Keratinocyte (primary cell): Measurements from ENCODE around the gene BTNL8.

Experiments used
- CTCF ChIP-seq, 3 experiments: IDR thresholded peaks in 1 of 3; conservative IDR thresholded peaks in 1 of 3; optimal IDR thresholded peaks in 1 of 3; 2 replicates in 2 of 3; 3 replicates in 1 of 3; pipeline versions ENCODE3 to v1.5.1; 2011; ENCODE audit warnings: low read length in 3 of 3, mild to moderate bottlenecking in 3 of 3, moderate library complexity in 2 of 3, control low read depth in 1 of 3, inconsistent platforms in 1 of 3; ENCODE audit not compliant: insufficient read depth in 2 of 3; ENCODE audit errors: extremely low read depth in 1 of 3
- EZH2 ChIP-seq: IDR thresholded peaks from one replicate; pipeline ENCODE4 v1.6.1; 2012; ENCODE audit warnings: inconsistent platforms, mild to moderate bottlenecking, low read length, moderate library complexity

GRCh38 chr5:180866985-180867384 lies 32.0 kb upstream of the BTNL8 start:
- no peak for TF ChIP-seq CTCF (optimal IDR thresholded peaks at IDR 0.05 in 1 of 3, IDR thresholded peaks at IDR 0.05 in 1 of 3, conservative IDR thresholded peaks at IDR 0.05 in 1 of 3; ENCODE audit: extremely low read depth in 1 of 3, insufficient read depth in 2 of 3, low read length in 3 of 3)
- TF ChIP-seq EZH2 = no peak
